Measurements from ENCODE around the gene WNT3.

WNT3 gene

DNA sequence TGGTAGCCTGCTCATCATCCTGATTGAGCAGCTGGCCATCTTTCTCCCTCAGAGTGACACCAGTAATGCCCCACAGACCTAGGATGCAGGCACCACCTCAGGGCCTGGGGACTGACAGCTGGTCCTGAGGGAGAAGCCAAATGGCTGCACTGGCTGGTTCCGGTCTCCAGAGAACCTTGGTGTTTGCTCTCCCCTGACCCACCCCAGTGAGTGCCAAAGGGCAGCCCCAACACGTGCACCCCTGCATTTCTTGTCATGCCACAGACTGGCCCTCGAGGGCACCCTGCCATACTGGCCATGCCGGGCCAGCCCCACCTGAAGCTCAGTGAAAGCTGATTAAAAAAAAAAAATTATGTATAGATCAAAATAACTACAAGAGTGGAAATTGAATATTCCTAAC, 100.5 kb downstream of the WNT3 start:
- Histone ChIP-seq H3K27ac (ENCODE audit: low read depth, low read length) (no peak overlapping the region), H3K36me3 (ENCODE audit: insufficient read depth, low read length) (peaks cover 6% of the 10 kb centered on the region), H3K27me3 (ENCODE audit: control insufficient read depth in 1 of 2, insufficient read depth in 2 of 2, low read length in 2 of 2) (no peaks in the 10 kb centered on the region), H3K4me1 (ENCODE audit: insufficient read depth, low read length) (no peaks in the 10 kb centered on the region), H3K4me3 (ENCODE audit: low read depth in 1 of 2, low read length in 2 of 2) (no peak overlapping the region), H3K9me3 (ENCODE audit: low read length) (no peaks in the 10 kb centered on the region), H3K9ac (ENCODE audit: low read length) (no peak overlapping the region)

Measured in muscle layer of colon (tissue), 2 donors.